ENCODE data around the gene GJA3.

Gene GJA3

DNA sequence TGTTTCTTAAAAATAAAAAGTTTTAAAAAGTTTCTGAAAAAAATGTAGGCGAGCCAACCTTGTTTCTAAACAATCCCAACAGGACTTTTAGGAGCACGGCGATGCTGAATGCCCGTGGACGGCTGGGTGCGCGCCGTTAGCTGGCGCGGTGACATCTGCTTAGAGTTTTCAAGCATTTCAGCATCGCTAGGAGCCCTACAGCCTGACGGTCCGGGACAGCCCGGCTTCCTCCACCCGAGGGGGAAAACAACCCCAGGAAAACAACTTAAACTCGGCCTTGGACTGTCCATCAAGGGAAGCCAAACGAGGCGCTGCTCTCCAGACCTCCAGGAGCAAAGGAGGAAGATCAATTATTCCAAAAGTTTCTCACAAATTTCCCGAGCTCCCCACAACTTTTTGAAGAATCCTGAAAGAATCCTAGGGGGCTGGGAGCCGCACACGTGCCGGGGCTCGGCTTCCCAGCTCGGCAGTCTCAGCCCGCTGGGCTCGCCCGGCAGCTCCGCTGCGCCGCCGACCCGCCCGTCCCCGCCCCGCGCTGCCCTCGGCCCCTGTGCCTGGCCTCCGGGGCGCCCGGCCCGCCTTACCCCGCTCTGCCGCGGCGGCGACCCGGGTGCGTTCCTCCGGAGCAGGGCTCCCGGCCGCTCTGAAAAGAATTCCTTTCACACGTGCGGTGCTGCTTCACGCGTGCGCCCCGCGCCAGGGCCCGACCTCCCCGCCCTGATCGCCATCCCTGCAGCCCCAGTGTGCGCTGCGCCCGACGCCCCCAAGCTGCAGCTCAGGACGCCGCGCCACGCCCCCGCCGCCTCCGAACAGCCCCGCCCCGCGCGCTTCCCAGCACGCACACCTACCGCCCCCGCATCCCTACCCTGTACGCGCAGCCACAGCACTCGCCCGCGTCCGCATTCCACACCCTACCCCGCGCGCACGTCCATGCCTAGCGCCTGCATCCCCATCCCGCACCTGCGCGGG lies at the start of gene GJA3:
TSS of gene GJA3 (minus strand) at position 747 of the 969 bp plus-strand sequence. CDS start 17,764 bp downstream, outside the sequence.
- DNase-seq: no peak

- no peak for DNase-seq
Measured at GRCh38 chr13:20209948-20210347, 49.1 kb upstream of the GJA3 start.

GRCh38 chr13:20206698-20207235 lies 45.9 kb upstream of the GJA3 start:
- DNase-seq: no peak

- DNase-seq: no peak
Measured at GRCh38 chr13:20206065-20206697, 45.3 kb upstream of the GJA3 start.

DNA sequence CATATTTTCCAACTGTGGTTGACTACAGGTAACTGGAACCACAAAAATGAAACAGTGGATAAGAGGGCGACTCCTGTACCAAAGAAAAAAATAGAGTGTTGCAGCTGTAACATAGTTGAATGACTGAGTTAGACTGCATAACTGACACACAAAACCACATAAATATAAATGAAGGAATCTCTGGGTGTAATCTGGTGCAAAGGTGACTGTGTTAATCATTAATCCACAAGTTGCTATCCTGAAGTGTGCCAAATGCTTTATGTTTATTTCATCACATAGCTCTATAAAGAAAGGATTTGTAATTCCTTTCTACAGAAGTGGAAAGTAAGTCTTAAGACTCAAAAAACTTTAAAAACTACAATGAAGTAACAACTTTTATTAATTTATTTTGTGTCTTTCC lies 37.9 kb upstream of the GJA3 start:
- no peak for DNase-seq

GRCh38 chr13:20197361-20197834 lies 36.5 kb upstream of the GJA3 start:
- no peak for DNase-seq

DNA sequence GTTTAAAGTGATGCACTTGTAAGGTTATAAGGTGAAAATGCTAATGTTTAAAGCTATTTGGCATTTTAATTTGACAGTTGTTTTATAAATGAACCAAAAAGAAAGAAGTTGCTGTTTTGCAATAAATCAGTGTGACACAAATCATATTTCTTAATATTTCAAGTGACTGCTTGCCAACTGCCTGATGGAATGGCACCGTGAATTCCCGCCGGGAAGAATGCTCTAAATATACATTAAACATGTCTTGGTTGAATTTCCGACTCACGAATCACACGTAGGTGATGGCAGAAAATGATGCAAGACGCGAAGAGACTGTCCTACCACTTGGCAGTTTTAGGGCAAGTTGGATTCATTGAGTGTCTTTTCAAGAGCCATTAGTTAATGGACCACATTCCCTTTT lies 34.9 kb upstream of the GJA3 start:
- DNase-seq: no peak

DNA sequence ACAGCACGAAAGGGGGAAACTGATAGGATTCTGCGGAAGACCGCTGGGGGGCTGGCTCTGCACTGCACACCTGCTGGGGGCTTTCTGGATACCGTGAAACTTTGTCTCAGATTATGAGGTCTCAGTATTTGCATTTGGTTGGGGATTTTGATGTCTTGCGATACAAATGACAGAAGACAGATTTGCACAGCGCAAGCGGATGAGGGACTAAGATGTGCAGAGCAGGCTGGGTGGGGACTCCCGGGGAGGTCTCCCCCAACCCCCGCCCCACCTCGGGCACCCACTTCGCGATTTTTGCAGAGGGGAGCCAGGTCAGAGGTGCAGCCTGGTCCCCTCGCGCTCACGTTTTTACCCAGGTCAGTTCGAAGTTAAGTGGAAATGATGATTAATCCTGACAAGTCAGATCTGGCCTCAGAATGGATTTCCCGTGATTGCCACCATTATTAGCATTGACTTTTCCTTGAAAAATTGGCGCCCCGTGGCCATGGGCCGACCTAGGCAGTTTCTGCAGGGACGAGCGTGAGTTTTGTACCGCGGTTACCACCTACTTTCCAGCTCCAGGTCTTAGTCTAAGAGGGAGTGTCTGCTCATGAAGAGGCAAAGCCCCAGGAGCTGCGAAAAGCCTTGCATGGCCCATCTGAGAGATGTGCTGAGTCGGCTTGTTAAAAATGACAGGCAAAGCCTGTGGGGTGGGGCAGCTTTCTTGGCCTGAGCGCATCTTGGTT lies 33.2 kb upstream of the GJA3 start:
- DNase-seq: no peak

GRCh38 chr13:20193162-20193906 lies 32.5 kb upstream of the GJA3 start:
- no peak for DNase-seq

DNA sequence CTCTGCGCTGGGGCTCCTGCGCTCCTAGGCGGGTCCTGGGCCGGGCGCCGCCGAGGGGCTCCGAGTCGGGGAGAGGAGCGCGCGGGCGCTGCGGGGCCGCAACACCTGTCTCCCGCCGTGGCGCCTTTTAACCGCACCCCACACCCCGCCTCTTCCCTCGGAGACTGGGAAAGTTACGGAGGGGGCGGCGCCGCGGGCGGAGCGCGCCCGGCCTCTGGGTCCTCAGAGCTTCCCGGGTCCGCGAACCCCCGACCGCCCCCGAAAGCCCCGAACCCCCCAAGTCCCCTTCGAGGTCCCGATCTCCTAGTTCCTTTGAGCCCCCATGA lies 31.9 kb upstream of the GJA3 start, which contains the start of gene GJB2:
TSS of gene GJB2 (minus strand) at position 103 of the 326 bp plus-strand sequence. CDS start 3,357 bp downstream, outside the sequence.
- DNase-seq: no peak

GRCh38 chr13:20192158-20192835 lies 31.4 kb upstream of the GJA3 start:
- DNase-seq: no peak

- DNase-seq: no peak
Measured at GRCh38 chr13:20191311-20192157, 30.7 kb upstream of the GJA3 start.

GRCh38 chr13:20190481-20191310 lies 29.8 kb upstream of the GJA3 start:
- DNase-seq: no peak

GRCh38 chr13:20190076-20190475 lies 29.2 kb upstream of the GJA3 start:
- DNase-seq: no peak

DNA sequence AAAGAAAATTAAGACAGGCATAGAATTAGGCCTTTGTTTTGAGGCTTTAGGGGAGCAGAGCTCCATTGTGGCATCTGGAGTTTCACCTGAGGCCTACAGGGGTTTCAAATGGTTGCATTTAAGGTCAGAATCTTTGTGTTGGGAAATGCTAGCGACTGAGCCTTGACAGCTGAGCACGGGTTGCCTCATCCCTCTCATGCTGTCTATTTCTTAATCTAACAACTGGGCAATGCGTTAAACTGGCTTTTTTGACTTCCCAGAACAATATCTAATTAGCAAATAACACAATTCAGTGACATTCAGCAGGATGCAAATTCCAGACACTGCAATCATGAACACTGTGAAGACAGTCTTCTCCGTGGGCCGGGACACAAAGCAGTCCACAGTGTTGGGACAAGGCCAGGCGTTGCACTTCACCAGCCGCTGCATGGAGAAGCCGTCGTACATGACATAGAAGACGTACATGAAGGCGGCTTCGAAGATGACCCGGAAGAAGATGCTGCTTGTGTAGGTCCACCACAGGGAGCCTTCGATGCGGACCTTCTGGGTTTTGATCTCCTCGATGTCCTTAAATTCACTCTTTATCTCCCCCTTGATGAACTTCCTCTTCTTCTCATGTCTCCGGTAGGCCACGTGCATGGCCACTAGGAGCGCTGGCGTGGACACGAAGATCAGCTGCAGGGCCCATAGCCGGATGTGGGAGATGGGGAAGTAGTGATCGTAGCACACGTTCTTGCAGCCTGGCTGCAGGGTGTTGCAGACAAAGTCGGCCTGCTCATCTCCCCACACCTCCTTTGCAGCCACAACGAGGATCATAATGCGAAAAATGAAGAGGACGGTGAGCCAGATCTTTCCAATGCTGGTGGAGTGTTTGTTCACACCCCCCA lies 28.1 kb upstream of the GJA3 start:
- no peak for DNase-seq

DNA sequence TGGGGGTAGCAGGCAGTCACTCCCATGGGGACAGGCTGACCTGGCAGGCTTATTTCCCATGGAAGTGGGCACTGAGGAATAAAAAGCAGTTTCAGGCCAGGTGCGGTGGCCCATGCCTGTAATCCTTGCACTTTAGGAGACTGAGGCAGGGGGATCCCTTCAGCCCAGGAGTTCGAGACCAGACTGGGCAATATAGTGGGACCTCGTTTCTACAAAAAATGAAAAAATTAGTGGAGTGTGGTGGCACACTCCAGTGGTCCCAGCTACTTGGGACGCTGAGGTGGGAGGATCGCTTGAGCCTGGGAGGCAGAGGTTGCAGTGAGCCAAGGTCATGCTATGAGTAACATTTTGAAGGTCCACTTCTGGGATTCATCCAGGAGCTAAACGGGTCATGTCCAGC lies 25.9 kb upstream of the GJA3 start:
- DNase-seq: no peak

DNA sequence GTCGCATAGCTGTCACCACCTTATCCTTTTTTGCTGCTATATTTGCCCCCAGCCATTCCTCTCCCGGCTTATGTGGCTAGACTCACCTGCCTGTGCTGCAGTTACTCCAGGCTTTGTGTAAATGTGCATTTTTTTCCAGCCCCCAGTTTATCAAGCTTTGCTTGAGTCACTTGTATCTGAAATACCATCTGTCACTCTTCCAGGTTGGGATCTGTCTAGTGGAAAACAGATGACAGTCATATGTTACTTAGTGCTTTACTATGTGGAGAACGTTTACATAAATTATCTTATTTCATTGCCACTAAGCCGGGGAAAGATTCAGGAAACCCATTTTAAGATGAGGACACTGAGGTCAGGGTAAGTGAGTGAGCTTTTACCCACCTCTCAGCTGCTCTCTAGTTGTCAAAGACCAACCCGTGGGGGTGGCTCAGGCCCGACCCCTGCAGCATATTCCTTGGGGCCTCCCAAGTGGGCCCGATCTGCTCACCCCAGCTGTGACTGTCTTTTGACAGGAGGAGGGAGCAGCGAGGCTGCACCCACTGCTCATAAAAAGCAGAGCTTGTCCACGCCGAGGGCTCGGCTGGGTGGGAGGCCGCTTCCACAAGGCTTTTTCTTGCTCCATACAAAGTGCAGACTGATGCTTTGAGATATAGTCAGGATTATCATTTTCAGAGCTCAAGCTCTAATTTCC lies 24.7 kb upstream of the GJA3 start:
- no peak for DNase-seq

- DNase-seq: peak; percentile 34
Measured at GRCh38 chr13:20182231-20182846, 21.5 kb upstream of the GJA3 start.

Data from NCI-H774 (cell line).